ENCODE data around the gene TSC22D4.
"Not testable (repeated sequence)": the region's sequence is repeated elsewhere in the genome, so short reads cannot be mapped to it uniquely, and the experiment has no call there.

TSC22D4 gene

GRCh38 chr7:100441641-100442535 lies 37.1 kb downstream of the TSC22D4 start:
- no peak for DNase-seq

GRCh38 chr7:100439244-100439643 lies 39.8 kb downstream of the TSC22D4 start:
- DNase-seq = not testable (repeated sequence)

GRCh38 chr7:100438731-100439130 lies 40.3 kb downstream of the TSC22D4 start:
- DNase-seq = not testable (repeated sequence)

GRCh38 chr7:100438172-100438571 lies 40.8 kb downstream of the TSC22D4 start:
- no peak for DNase-seq

GRCh38 chr7:100437150-100438100 lies 41.6 kb downstream of the TSC22D4 start:
- no peak for DNase-seq

- peak; percentile 45 for DNase-seq
Observed at GRCh38 chr7:100435401-100436304, 43.4 kb downstream of the TSC22D4 start.

GRCh38 chr7:100434297-100435144 lies 44.5 kb downstream of the TSC22D4 start:
- no peak for DNase-seq

GRCh38 chr7:100433592-100434296 lies 45.3 kb downstream of the TSC22D4 start:
- no peak for DNase-seq

- no peak for DNase-seq
Observed at GRCh38 chr7:100433276-100433591, 45.8 kb downstream of the TSC22D4 start.

- DNase-seq = no peak
Observed at GRCh38 chr7:100432621-100433275, 46.3 kb downstream of the TSC22D4 start.

GRCh38 chr7:100432053-100432452 lies 47.0 kb downstream of the TSC22D4 start:
- DNase-seq = no peak

- no peak for DNase-seq
Observed at GRCh38 chr7:100431286-100431735, 47.7 kb downstream of the TSC22D4 start.

GRCh38 chr7:100430493-100431285 lies 48.3 kb downstream of the TSC22D4 start:
- DNase-seq = no peak

GRCh38 chr7:100429637-100430492 lies 49.1 kb downstream of the TSC22D4 start, which contains the start of gene MEPCE:
Gene MEPCE (plus strand): TSS chr7:100429831. CDS start chr7:100430019, 188 bp downstream.
- peak; percentile 97 for DNase-seq

- DNase-seq = peak; percentile 100
Observed at GRCh38 chr7:100428967-100429636, 49.9 kb downstream of the TSC22D4 start.

- peak; percentile 93 for DNase-seq
Observed at GRCh38 chr7:100428199-100428966, 50.6 kb downstream of the TSC22D4 start, which contains the start of gene ZCWPW1. Gene ZCWPW1 (minus strand): TSS chr7:100428703. CDS start chr7:100420649, 8,054 bp downstream.

GRCh38 chr7:100427762-100428198 lies 51.2 kb downstream of the TSC22D4 start:
- no peak for DNase-seq
